Uterus (tissue), 2 donors: Measurements from ENCODE around the gene SPRING1.

Source experiments
- CTCF ChIP-seq, 4 experiments: fragments of 200-600 bp in 2 of 4; fragments of 450-650 bp in 2 of 4; sonication (generic) in 2 of 4; IDR thresholded peaks; one replicate each; pipeline ENCODE4 v1.5.1; 2016 to 2019; ENCODE audit warnings: antibody characterized with exemption in 4 of 4, mild to moderate bottlenecking in 2 of 4, moderate library complexity in 1 of 4
- POLR2A ChIP-seq, 2 donors: fragments of 450-650 bp; IDR thresholded peaks; one replicate each; pipeline ENCODE4 v1.6.1; 2016; ENCODE audit warnings: antibody characterized with exemption in 2 of 2, mild to moderate bottlenecking in 1 of 2, moderate library complexity in 1 of 2

GRCh38 chr12:116760622-116761020 is 22.8 kb upstream of the SPRING1 start:
- TF ChIP-seq CTCF (IDR thresholded peaks at IDR 0.05): no peak
- no peak for TF ChIP-seq POLR2A (IDR thresholded peaks at IDR 0.05)
